B cell (primary cell): Measurements from ENCODE around the gene ZNF75A. TPM values are rescaled to one million over a fixed set of nuclear protein-coding genes. Genes with fewer than 3 reads are reported as not detected.

Experiments
- ATAC-seq: fragments of 200-7000 bp; cut with Tn5 transposase; one replicate; pipeline ENCODE4 v1.10.0; 2021; ENCODE audit warnings: low read depth, mild to moderate bottlenecking, moderate number of reproducible peaks, moderate library complexity
- CTCF ChIA-PET: fragments of 350-600 bp; sonication (Branson Sonifier 250); formaldehyde crosslinking; loops from one replicate; lab custom pipeline; 2021; ENCODE audit warnings: antibody characterized with exemption, inconsistent platforms; lab: Charles Lee
- POLR2A ChIA-PET: fragments of 350-600 bp; sonication (Branson Sonifier 250); formaldehyde crosslinking; loops from one replicate; lab custom pipeline; 2021; ENCODE audit warnings: antibody characterized with exemption; lab: Charles Lee
- DNase-seq: peaks from one replicate; pipeline ENCODE4 v3.0.0; 2013
- H2AFZ ChIP-seq: 2 replicates; pipeline ENCODE4 v1.6.1; 2012; ENCODE audit warnings: mild to moderate bottlenecking, low read depth, low read length; ENCODE audit not compliant: insufficient read depth, poor library complexity, severe bottlenecking
- H3K27ac ChIP-seq, 2 donors: 1 replicate in 1 of 2; 2 replicates in 1 of 2; pipeline ENCODE4 v1.5.1; 2012 to 2013; ENCODE audit warnings: low read length in 2 of 2, mild to moderate bottlenecking in 2 of 2, moderate library complexity in 1 of 2
- H3K27me3 ChIP-seq, 4 experiments: fragments of 200-600 bp in 1 of 4; sonication (generic) in 1 of 4; replicated peaks in 1 of 4; 1 replicate in 2 of 4; 2 replicates in 2 of 4; pipeline versions ENCODE4 v1.6.1 to v1.7.0; 2013 to 2016; ENCODE audit warnings: low read length in 3 of 4, mild to moderate bottlenecking in 2 of 4, mixed read lengths in 1 of 4, moderate library complexity in 1 of 4; ENCODE audit not compliant: insufficient read depth in 4 of 4, control insufficient read depth in 3 of 4; ENCODE audit errors: control extremely low read depth in 1 of 4
- H3K36me3 ChIP-seq, 2 experiments: replicated peaks in 1 of 2; 1 replicate in 1 of 2; 2 replicates in 1 of 2; pipeline versions ENCODE4 v1.6.1 to v1.7.1; 2013; ENCODE audit warnings: low read length in 1 of 2; ENCODE audit not compliant: insufficient read depth in 2 of 2, control insufficient read depth in 1 of 2; ENCODE audit errors: control extremely low read depth in 1 of 2, extremely low read depth in 1 of 2
- H3K4me1 ChIP-seq, 2 donors: fragments of 200-600 bp in 1 of 2; sonication (generic) in 1 of 2; 1 replicate in 1 of 2; 2 replicates in 1 of 2; pipeline versions ENCODE4 v1.5.1 to v1.6.1; 2013 to 2017; ENCODE audit warnings: low read length in 2 of 2; ENCODE audit not compliant: control insufficient read depth in 2 of 2, insufficient read depth in 2 of 2
- H3K4me2 ChIP-seq: replicated peaks from 2 replicates; pipeline ENCODE3; 2012; ENCODE audit warnings: mild to moderate bottlenecking, low read depth, low read length; ENCODE audit not compliant: poor library complexity, severe bottlenecking
- H3K4me3 ChIP-seq, 5 experiments: fragments of 200-600 bp in 1 of 5; sonication (generic) in 1 of 5; 1 replicate in 3 of 5; 2 replicates in 2 of 5; pipeline versions ENCODE4 v1.5.1 to v1.7.0; 2011 to 2016; ENCODE audit warnings: low read length in 4 of 5, mild to moderate bottlenecking in 4 of 5, low read depth in 2 of 5, control low read depth in 1 of 5, moderate library complexity in 1 of 5; ENCODE audit not compliant: insufficient read depth in 1 of 5; ENCODE audit errors: control extremely low read depth in 1 of 5, extremely low read depth in 1 of 5
- H3K79me2 ChIP-seq: fragments of 200-600 bp; sonication (generic); one replicate; pipeline ENCODE4 v1.6.0; 2016; ENCODE audit warnings: low read length; ENCODE audit not compliant: control insufficient read depth, insufficient read depth
- H3K9ac ChIP-seq: fragments of 200-600 bp; sonication (generic); 2 replicates; pipeline ENCODE4 v1.6.1; 2017; ENCODE audit warnings: mild to moderate bottlenecking, low read length, moderate library complexity
- H3K9me3 ChIP-seq, 3 donors: one replicate each; pipeline versions ENCODE4 v1.6.1 to v1.7.1; 2013; ENCODE audit warnings: low read length in 2 of 3; ENCODE audit not compliant: control insufficient read depth in 2 of 3, insufficient read depth in 1 of 3; ENCODE audit errors: control extremely low read depth in 1 of 3
- H4K20me1 ChIP-seq: 2 replicates; pipeline ENCODE4 v1.6.0; 2012; ENCODE audit warnings: mild to moderate bottlenecking, low read length; ENCODE audit not compliant: insufficient read depth, control insufficient read depth, poor library complexity, severe bottlenecking
- H3K27ac Mint-ChIP-seq: one replicate; pipeline ENCODE4 v1.8.0; 2021; ENCODE audit warnings: mixed read lengths
- H3K27me3 Mint-ChIP-seq: one replicate; pipeline ENCODE4 v1.8.0; 2021; ENCODE audit warnings: mixed read lengths
- H3K4me1 Mint-ChIP-seq: one replicate; pipeline ENCODE4 v1.8.0; 2021; ENCODE audit warnings: mixed read lengths
- H3K4me3 Mint-ChIP-seq: one replicate; pipeline ENCODE4 v1.8.0; 2021; ENCODE audit warnings: mixed read lengths
- H3K9me3 Mint-ChIP-seq: one replicate; pipeline ENCODE4 v1.8.0; 2022; ENCODE audit warnings: mixed read lengths; ENCODE audit not compliant: insufficient read depth
- EZH2 ChIP-seq: IDR thresholded peaks from 2 replicates; pipeline ENCODE4 v1.6.1; 2012; ENCODE audit warnings: borderline replicate concordance, low read depth, mild to moderate bottlenecking, moderate library complexity, low read length; ENCODE audit not compliant: insufficient read depth, poor library complexity, severe bottlenecking
- WGBS: methylation state at CpG from one replicate; pipeline ENCODE4 v1.1.5; 2013; ENCODE audit warnings: missing lambda C conversion rate; ENCODE audit not compliant: insufficient coverage; 5-methylcytosine and 5-hydroxymethylcytosine counted together
- intact Hi-C: fragments of 100-400 bp; cut with micrococcal nuclease; formaldehyde crosslinking; loops from one replicate; pipeline ENCODE4 v1.10.0; 2022
- polyA plus RNA-seq: library from polyadenylated mRNA; depleted of rRNA; stranded (reverse); fragments of >200 nt; gene quantifications from 2 replicates; pipeline ENCODE4 v1.2.3, GENCODE V29; 2012
- total RNA-seq, 2 donors: library from RNA; stranded (reverse); fragments of 120-200 nt in 1 of 2; gene quantifications; 1 replicate in 1 of 2; 2 replicates in 1 of 2; pipeline versions ENCODE4 v1.2.3 to v1.2.4, GENCODE V29; 2013 to 2022
- TF ChIP-seq, protein P1 (sequence below): fragments of 200-600 bp; IDR thresholded peaks from one replicate; pipeline ENCODE4 v1.8.0; 2022; ENCODE audit warnings: antibody characterized with exemption, mild to moderate bottlenecking

ZNF75A gene
- total and polyA plus RNA-seq, 2 donors (not counting 1 experiment from before 2014, with no cell fraction given): 31.4 to 111 TPM

DNA sequence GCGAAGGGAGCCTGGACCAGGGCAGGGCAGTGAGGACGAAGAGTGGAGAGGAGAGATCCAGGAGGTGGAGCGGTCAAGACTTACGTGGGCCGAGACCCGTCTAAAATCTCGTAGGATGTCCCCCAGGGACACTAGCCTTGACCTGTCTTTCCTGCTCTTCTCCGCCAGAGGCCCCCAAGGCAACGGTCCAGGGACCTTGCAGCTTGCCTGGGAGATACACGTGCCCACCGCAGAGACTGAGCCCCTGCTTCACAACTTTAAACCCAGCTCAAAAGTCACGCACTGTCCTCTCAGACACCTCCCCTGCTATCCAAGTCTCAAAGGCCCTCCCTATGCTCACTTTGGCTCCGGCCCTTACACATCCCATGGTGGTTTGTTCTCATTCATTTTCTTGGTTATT is 9.5 kb upstream of the ZNF75A start:
- Histone ChIP-seq H2AFZ (no peak overlapping the region), H3K27ac (no peak overlapping the region), H3K4me2 (no peak overlapping the region), H3K4me1 (no peaks in the 10 kb centered on the region), H3K36me3 (peaks cover 12 to 19% of the 10 kb centered on the region in 2 experiments), H3K9me3 (peaks cover 13 to 41% (median 37%) of the 10 kb centered on the region in 3 donors), H3K4me3 (no peak overlapping the region), H3K79me2 (peaks cover 10% of the 10 kb centered on the region), H3K9ac (no peak overlapping the region), H4K20me1 (no peaks in the 10 kb centered on the region), H3K27me3 (no peaks in the 10 kb centered on the region)
- H3K27me3 Mint-ChIP-seq: no peaks in the 10 kb centered on the region
- ATAC-seq (no peak), DNase-seq (no peak)
- ChIA-PET CTCF (no interaction called here), POLR2A (no interaction called here)
- no peak overlapping the region for H3K4me3 Mint-ChIP-seq
- no peak overlapping the region for H3K27ac Mint-ChIP-seq
- 89% methylated on average over 13 of the region's 13 CpGs for WGBS
- TF ChIP-seq EZH2: no peak
- TF ChIP-seq, protein P1, sequence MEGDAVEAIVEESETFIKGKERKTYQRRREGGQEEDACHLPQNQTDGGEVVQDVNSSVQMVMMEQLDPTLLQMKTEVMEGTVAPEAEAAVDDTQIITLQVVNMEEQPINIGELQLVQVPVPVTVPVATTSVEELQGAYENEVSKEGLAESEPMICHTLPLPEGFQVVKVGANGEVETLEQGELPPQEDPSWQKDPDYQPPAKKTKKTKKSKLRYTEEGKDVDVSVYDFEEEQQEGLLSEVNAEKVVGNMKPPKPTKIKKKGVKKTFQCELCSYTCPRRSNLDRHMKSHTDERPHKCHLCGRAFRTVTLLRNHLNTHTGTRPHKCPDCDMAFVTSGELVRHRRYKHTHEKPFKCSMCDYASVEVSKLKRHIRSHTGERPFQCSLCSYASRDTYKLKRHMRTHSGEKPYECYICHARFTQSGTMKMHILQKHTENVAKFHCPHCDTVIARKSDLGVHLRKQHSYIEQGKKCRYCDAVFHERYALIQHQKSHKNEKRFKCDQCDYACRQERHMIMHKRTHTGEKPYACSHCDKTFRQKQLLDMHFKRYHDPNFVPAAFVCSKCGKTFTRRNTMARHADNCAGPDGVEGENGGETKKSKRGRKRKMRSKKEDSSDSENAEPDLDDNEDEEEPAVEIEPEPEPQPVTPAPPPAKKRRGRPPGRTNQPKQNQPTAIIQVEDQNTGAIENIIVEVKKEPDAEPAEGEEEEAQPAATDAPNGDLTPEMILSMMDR: no peak
- intact Hi-C loops: no loop called here
- H3K4me1 Mint-ChIP-seq: peaks cover 8% of the 10 kb centered on the region
- H3K9me3 Mint-ChIP-seq: peaks cover 13% of the 10 kb centered on the region

GRCh38 chr16:3304370-3304769 is 927 bp upstream of the ZNF75A start:
- Histone ChIP-seq H3K9ac (peak overlapping the region; percentile 93), H2AFZ (peak overlapping the region; percentile 95), H4K20me1 (no peaks in the 10 kb centered on the region), H3K9me3 (peaks cover 9 to 26% (median 16%) of the 10 kb centered on the region in 3 donors), H3K4me3 (peak overlapping the region in 4 of 5 experiments; percentile 71 to 86 (median 80)), H3K27ac (peak overlapping the region in 1 of 2 donors; percentile 93), H3K79me2 (peaks cover 42% of the 10 kb centered on the region), H3K4me2 (peak overlapping the region; percentile 91), H3K36me3 (peaks cover 19 to 25% of the 10 kb centered on the region in 2 experiments), H3K4me1 (peaks cover 8 to 14% of the 10 kb centered on the region in 2 donors), H3K27me3 (no peaks in the 10 kb centered on the region)
- 78% methylated on average over 1 of the region's 4 CpGs for WGBS
- intact Hi-C loops: no loop called here
- H3K4me1 Mint-ChIP-seq: peaks cover 21% of the 10 kb centered on the region
- ChIA-PET POLR2A (interaction anchor here (0.9 to 2.4 kb wide), 3 partner anchors 21 to 153 kb away, joined by 3 to 18 read pairs (median 3); partner anchors contain the start of gene ZNF263), CTCF (interaction anchor here (0.6 kb wide), 1 partner anchor 38 kb away, joined by 3 read pairs; no protein-coding TSS in a partner anchor)
- no peaks in the 10 kb centered on the region for H3K27me3 Mint-ChIP-seq
- H3K9me3 Mint-ChIP-seq: peaks cover 6% of the 10 kb centered on the region
- ATAC-seq: no peak
- H3K4me3 Mint-ChIP-seq: peak overlapping the region; percentile 88
- no peak for DNase-seq
- TF ChIP-seq, protein P1: no peak
- H3K27ac Mint-ChIP-seq: peak overlapping the region; percentile 89
